ENCODE results near the gene ANTXR2.
"Not testable (repeated sequence)": the region's sequence is repeated elsewhere in the genome, so short reads cannot be mapped to it uniquely, and the experiment has no call there.

Gene ANTXR2

GRCh38 chr4:79893456-79893855, 179.6 kb downstream of the ANTXR2 start:
- no peak overlapping the region for H3K27ac ChIP-seq (ENCODE audit: low read depth, low read length, poor library complexity, severe bottlenecking)
- H3K36me3 ChIP-seq (ENCODE audit: insufficient read depth, low read length) = no peaks in the 10 kb centered on the region
- H3K4me3 ChIP-seq (ENCODE audit: low read depth, low read length, poor library complexity, severe bottlenecking) = no peak overlapping the region
- no peaks in the 10 kb centered on the region for H3K9me2 ChIP-seq (ENCODE audit: low read depth, low read length)
- H4K20me1 ChIP-seq (ENCODE audit: insufficient read depth, low read length) = no peaks in the 10 kb centered on the region
- no peak overlapping the region for H3K4me2 ChIP-seq (ENCODE audit: low read length)
- H3F3A ChIP-seq (ENCODE audit: insufficient read depth, low read length) = no peaks in the 10 kb centered on the region
- no peaks in the 10 kb centered on the region for H3K4me1 ChIP-seq (ENCODE audit: insufficient read depth, low read length, severe bottlenecking)
- TF ChIP-seq CTCF (IDR thresholded peaks at IDR 0.05; ENCODE audit: low read length) (no peak), EZH2 (IDR thresholded peaks at IDR 0.05; ENCODE audit: borderline replicate concordance, low read length) (no peak)
- no peaks in the 10 kb centered on the region for H3K79me2 ChIP-seq (ENCODE audit: insufficient read depth, low read length)
- H2AFZ ChIP-seq (ENCODE audit: low read length) = no peak overlapping the region
- H3K9me3 ChIP-seq (ENCODE audit: low read length) = no peaks in the 10 kb centered on the region
- H3K9ac ChIP-seq (ENCODE audit: low read length) = no peak overlapping the region
- no peaks in the 10 kb centered on the region for H3K27me3 ChIP-seq (ENCODE audit: insufficient read depth, low read length)

- not testable (repeated sequence) for H3K9me2 ChIP-seq (ENCODE audit: low read depth, low read length); H3K36me3 ChIP-seq (ENCODE audit: insufficient read depth, low read length); H3K27me3 ChIP-seq (ENCODE audit: insufficient read depth, low read length); H4K20me1 ChIP-seq (ENCODE audit: insufficient read depth, low read length); H3K9me3 ChIP-seq (ENCODE audit: low read length); H2AFZ ChIP-seq (ENCODE audit: low read length); H3K9ac ChIP-seq (ENCODE audit: low read length); H3K27ac ChIP-seq (ENCODE audit: low read depth, low read length, poor library complexity, severe bottlenecking); H3F3A ChIP-seq (ENCODE audit: insufficient read depth, low read length); H3K4me3 ChIP-seq (ENCODE audit: low read depth, low read length, poor library complexity, severe bottlenecking); H3K79me2 ChIP-seq (ENCODE audit: insufficient read depth, low read length); H3K4me1 ChIP-seq (ENCODE audit: insufficient read depth, low read length, severe bottlenecking); H3K4me2 ChIP-seq (ENCODE audit: low read length)
Measured at GRCh38 chr4:79889026-79889425, 184.0 kb downstream of the ANTXR2 start.

GRCh38 chr4:79886557-79886956, 186.5 kb downstream of the ANTXR2 start:
- no peak overlapping the region for H3K4me2 ChIP-seq (ENCODE audit: low read length)
- no peak overlapping the region for H3K4me3 ChIP-seq (ENCODE audit: low read depth, low read length, poor library complexity, severe bottlenecking)
- H3K36me3 ChIP-seq (ENCODE audit: insufficient read depth, low read length) = no peaks in the 10 kb centered on the region
- H3K9me3 ChIP-seq (ENCODE audit: low read length) = no peaks in the 10 kb centered on the region
- H2AFZ ChIP-seq (ENCODE audit: low read length) = no peak overlapping the region
- TF ChIP-seq CTCF (IDR thresholded peaks at IDR 0.05; ENCODE audit: low read length) (no peak), EZH2 (IDR thresholded peaks at IDR 0.05; ENCODE audit: borderline replicate concordance, low read length) (no peak)
- no peaks in the 10 kb centered on the region for H3K4me1 ChIP-seq (ENCODE audit: insufficient read depth, low read length, severe bottlenecking)
- H4K20me1 ChIP-seq (ENCODE audit: insufficient read depth, low read length) = no peaks in the 10 kb centered on the region
- no peak overlapping the region for H3K9ac ChIP-seq (ENCODE audit: low read length)
- no peaks in the 10 kb centered on the region for H3K27me3 ChIP-seq (ENCODE audit: insufficient read depth, low read length)
- H3K9me2 ChIP-seq (ENCODE audit: low read depth, low read length) = no peaks in the 10 kb centered on the region
- no peaks in the 10 kb centered on the region for H3F3A ChIP-seq (ENCODE audit: insufficient read depth, low read length)
- H3K27ac ChIP-seq (ENCODE audit: low read depth, low read length, poor library complexity, severe bottlenecking) = no peak overlapping the region
- H3K79me2 ChIP-seq (ENCODE audit: insufficient read depth, low read length) = no peaks in the 10 kb centered on the region

- no peaks in the 10 kb centered on the region for H4K20me1 ChIP-seq (ENCODE audit: insufficient read depth, low read length)
- H3K9me2 ChIP-seq (ENCODE audit: low read depth, low read length) = no peaks in the 10 kb centered on the region
- H3K4me2 ChIP-seq (ENCODE audit: low read length) = no peak overlapping the region
- no peak overlapping the region for H2AFZ ChIP-seq (ENCODE audit: low read length)
- no peak overlapping the region for H3K9ac ChIP-seq (ENCODE audit: low read length)
- H3K27ac ChIP-seq (ENCODE audit: low read depth, low read length, poor library complexity, severe bottlenecking) = no peak overlapping the region
- H3K4me1 ChIP-seq (ENCODE audit: insufficient read depth, low read length, severe bottlenecking) = no peaks in the 10 kb centered on the region
- no peaks in the 10 kb centered on the region for H3K9me3 ChIP-seq (ENCODE audit: low read length)
- H3K79me2 ChIP-seq (ENCODE audit: insufficient read depth, low read length) = no peaks in the 10 kb centered on the region
- TF ChIP-seq EZH2 (IDR thresholded peaks at IDR 0.05; ENCODE audit: borderline replicate concordance, low read length) = no peak
- no peak for TF ChIP-seq CTCF (IDR thresholded peaks at IDR 0.05; ENCODE audit: low read length)
- H3K4me3 ChIP-seq (ENCODE audit: low read depth, low read length, poor library complexity, severe bottlenecking) = no peak overlapping the region
- H3K27me3 ChIP-seq (ENCODE audit: insufficient read depth, low read length) = no peaks in the 10 kb centered on the region
- no peaks in the 10 kb centered on the region for H3F3A ChIP-seq (ENCODE audit: insufficient read depth, low read length)
- H3K36me3 ChIP-seq (ENCODE audit: insufficient read depth, low read length) = no peaks in the 10 kb centered on the region
Measured at GRCh38 chr4:79886021-79886420, 187.0 kb downstream of the ANTXR2 start.
